Gastrocnemius medialis (tissue), 4 donors: ENCODE data around the gene TINAGL1.

Experiments used
- CTCF ChIP-seq, 5 experiments: fragments of 450-650 bp in 3 of 5; fragments of 200-600 bp in 2 of 5; sonication (generic) in 2 of 5; IDR thresholded peaks in 4 of 5; conservative IDR thresholded peaks in 1 of 5; 1 replicate in 4 of 5; 2 replicates in 1 of 5; pipeline ENCODE4 v1.5.1; 2016 to 2019; ENCODE audit warnings: antibody characterized with exemption in 5 of 5, mild to moderate bottlenecking in 3 of 5, moderate library complexity in 3 of 5
- POLR2A ChIP-seq, 2 donors: fragments of 450-650 bp; IDR thresholded peaks; one replicate each; pipeline ENCODE4 v1.6.1; 2017; ENCODE audit warnings: antibody characterized with exemption in 2 of 2, mild to moderate bottlenecking in 2 of 2, moderate library complexity in 2 of 2

- TF ChIP-seq CTCF (IDR thresholded peaks at IDR 0.05 in 4 of 5, conservative IDR thresholded peaks at IDR 0.05 in 1 of 5) (no peak), POLR2A (IDR thresholded peaks at IDR 0.05) (no peak)
Observed at GRCh38 chr1:31580891-31581603, 4.7 kb downstream of the TINAGL1 start.
